GM18858 (cell line): ENCODE measurements around the gene PLAAT3.
"Not testable (repeated sequence)": the region's sequence is repeated elsewhere in the genome, so short reads cannot be mapped to it uniquely, and the experiment has no call there.

Experiments
- ATAC-seq: cut with Tn5 transposase; IDR thresholded peaks from one replicate; pipeline ENCODE4 v1.9.1; 2021; ENCODE audit not compliant: unreplicated experiment

PLAAT3 gene

DNA sequence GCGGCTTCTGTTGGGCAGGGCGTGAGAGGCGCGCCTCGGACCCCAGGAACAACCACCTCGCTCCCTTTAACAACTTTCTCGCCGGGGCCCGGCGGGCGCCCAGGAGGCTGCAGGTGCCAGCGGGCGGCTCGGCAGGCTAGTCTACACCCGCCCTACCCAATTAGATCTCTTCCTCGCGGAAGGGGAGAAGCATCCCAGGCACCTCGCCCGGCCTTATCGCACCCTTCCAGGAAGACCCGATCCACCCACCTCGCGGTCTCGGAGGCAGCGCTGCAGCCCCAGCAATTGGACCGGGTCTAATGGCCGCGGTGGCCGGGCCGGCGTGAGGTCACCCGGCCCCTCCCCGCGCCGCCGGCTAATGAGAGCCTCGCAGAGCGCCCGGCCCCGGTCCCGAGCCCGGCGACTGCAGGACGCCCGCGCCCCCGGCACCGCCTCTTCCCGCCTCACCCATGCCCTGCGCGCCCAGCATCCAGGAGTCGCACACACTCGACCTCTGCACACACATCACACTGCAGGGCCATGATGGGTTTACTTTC is at the start of gene PLAAT3:
Gene PLAAT3 (minus strand): TSS at position 298 of the 536 bp plus-strand sequence. CDS start 419 bp downstream, outside the sequence.
- ATAC-seq, result no peak

DNA sequence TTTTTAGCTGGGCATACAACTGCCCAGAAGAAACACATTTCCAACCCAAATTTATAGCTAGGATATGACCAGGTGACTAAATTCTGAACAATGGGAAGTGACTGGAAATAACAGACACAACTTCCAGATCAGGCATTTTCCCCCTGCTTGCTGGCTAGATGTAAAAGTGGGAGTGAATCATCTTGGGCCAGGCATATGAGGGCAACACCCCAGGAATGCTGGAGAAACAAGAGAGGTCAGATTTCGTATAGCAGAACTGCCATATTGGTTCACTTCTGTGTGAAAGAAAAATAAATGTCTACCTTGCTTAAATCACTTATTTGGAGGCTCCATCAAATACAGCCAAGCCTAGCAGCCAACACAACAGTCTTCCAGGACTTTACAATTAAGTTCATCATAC is 49.6 kb upstream of the PLAAT3 start:
- ATAC-seq, result no peak

DNA sequence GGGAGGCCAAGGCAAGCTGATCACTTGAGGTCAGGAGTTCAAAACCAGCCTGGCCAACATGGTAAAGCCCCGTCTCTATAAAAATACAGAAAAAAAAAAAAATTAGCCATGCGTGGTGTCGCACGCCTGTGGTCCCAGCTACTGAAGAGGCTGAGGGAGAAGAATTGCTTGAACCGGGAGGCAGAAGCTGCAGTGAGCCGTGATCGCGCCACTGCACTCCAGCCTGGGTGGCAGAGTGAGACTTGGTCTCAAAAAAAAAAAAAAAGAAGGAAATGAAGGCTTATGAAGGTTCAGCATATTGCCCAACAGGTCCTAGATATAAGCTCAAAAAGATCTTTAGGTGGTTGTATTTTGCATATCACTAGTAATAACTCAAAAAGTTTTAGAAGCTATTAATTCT is 46.7 kb upstream of the PLAAT3 start:
- no peak for ATAC-seq

DNA sequence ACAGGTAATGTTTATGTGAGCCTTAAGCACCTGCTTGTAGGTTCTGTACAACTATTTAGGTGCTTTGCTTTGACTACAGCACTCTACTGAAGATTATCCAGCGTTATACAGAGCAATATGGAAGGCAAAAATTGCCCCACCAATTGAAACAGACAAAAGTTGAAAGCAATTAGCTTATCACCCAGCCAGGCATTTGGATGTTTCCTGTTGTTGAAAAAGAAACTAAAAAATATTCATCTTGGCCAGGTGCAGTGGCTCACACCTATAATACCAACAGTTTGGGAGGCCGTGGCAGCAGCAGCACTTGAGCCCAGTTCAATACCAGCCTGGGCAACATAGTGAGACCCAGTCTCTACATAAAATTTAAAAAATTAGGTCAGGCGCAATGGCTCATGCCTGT is 38.4 kb upstream of the PLAAT3 start:
- no peak for ATAC-seq

DNA sequence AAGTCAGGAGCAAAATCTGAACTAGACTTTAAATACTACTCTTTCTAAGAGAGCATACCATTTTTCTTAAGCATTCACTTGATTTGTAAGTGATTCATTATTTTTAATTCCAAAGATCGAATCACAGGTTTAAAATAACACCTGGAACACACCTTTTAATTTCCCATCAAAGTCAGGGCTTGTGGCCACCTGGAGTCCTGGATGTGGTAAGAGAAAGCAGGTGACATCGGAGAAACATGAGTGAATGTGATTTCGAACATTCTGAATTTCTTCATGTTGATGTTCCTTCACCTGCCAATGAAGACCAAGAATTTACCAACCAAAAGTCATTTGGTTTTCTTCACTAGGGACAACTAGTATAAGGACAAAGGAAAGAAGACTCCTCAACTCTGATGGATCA is 29.0 kb upstream of the PLAAT3 start:
- no peak for ATAC-seq

DNA sequence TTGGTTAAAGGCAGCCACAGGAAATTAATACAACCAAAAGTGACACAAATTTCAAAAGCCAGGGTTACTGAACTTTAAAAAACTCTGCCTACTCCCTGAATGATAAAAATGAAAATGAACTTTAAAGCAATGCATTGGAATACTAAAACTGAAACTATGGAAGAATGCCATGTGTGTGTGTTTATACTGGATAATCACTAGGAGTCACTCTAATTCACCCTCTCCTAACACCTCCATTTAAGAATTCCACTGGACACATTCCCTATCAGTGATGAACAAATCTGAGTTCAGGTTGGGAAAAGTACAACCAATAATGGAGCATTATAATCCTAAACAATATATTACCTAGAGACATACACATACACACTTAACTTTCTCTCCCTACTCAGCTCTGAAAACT is 27.5 kb upstream of the PLAAT3 start:
- ATAC-seq, result no peak

DNA sequence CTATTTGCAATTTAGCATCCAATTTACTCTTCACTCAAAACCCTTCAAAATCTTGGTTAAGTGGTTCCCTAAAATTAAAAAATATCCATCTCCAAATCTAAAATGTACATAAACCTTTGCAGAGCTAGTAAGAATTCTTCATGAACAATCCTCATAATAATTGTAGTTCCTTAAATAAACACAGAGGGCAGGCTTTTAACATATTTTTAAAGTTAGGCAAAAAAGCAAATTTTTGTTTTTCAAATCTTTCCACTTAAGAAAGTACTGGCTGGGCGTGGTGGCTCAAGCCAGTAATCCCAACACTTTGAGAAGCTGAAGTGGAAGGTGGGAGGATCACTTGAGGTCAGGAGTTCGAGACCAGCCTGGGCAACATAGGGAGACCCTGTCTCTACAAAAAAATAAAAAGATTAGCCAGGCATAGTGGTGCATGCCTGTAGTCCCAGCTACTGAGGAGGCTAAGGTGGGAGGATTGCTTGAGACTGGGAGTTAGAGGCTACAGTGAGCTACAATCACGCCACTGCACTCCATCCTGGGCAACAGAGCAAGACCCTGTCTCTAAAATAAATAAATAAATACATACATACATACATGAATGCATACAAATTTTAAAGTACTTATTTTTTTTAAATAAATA is 25.1 kb upstream of the PLAAT3 start:
- ATAC-seq, result no peak

DNA sequence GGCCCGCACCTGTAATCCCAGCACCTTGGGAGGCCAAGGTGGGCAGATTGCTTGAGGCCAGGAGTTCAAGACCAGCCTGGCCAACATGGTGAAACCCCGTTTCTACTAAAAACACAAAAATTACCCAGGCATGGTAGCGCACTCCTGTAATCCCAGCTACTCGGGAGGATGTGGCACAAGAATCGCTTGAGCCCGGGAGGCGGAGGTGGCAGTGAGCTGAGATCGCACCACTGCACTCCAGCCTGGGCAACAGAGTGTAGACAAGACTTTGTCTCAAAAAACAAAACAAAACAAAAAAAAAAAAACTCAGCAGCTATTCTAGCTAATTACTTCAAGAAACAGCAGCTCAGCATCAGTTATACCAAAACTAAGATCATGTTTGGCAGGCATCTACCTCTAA is 24.2 kb upstream of the PLAAT3 start:
- not testable (repeated sequence) for ATAC-seq

DNA sequence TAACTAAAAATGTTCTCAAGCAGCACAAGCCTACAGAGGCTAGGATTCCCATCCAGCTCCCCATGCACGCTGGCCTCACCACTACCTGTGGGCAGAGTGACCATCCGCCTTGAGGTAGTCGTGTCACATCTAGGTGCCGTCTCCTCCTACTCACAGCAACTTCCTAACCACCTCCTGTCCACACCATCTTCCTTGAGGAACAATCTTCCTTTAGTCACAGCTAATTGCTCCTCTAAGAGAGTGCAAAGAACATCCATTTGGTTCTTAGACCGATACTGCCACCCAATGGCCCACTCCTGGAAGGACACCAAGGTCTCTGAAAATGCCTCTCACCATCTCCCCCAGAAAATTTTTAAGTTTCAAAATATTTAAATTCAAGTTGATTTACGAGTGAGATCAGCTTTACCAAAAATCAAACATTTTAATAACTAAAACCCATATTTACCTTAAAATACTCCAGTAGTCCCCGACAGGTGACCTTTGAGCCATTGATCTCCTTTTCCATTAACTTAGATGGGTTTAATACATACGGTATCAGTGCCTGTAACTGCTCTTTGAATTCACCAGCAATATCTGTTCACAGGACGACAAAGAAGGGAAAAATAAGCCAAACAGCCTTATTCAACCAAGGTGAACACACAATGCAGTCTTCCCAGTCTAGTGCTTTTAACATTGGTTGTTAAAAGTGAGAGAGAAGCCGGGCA is 21.7 kb upstream of the PLAAT3 start:
- no peak for ATAC-seq

DNA sequence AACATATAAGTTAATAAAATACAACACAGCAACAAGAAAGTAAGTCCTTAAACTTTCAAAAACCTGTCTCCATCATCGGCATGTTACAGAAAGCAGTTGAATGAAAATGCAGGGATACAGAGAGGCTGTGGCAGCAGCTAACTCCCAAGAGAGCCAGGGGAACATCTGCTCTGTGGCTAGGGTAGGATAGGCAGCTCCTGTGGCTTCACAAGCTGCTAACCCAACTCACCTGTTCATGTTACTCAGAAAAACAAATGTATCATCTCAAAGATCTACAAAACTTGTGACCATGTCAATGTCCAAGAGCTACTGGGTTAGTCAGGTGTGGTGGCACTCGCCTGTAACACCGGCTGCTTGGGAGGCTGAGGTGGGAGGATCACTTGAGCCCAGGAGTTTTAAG is 15.2 kb upstream of the PLAAT3 start:
- no peak for ATAC-seq

DNA sequence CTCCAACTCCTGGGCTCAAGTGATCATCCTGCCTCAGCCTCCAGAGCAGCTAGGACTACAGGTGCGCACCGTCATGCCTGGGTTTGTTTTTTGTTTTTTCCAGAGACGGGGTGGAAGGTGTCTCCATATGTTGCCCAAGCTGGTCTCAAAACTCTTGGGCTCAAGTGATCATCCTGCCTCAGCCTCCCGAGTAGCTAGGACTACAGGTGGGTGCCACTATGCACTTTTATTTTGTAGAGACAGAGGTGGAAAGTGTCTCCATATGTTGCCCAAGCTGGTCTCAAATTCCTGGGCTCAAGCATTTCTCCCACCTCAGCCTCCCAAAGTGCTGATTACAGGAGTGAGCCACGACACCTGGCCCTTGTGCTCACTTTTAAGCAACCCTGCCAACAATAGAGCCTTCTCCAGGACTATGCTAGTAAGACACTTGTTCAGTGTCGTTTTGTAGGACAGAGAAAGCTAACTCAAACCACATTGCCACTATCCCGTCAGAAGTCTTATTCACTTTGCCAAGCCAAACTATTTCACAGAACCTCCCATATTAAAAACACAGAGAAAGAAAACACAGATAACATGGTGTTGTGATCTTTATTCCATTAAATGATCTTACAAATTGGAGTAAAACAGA is 9.4 kb upstream of the PLAAT3 start:
- ATAC-seq, result no peak

DNA sequence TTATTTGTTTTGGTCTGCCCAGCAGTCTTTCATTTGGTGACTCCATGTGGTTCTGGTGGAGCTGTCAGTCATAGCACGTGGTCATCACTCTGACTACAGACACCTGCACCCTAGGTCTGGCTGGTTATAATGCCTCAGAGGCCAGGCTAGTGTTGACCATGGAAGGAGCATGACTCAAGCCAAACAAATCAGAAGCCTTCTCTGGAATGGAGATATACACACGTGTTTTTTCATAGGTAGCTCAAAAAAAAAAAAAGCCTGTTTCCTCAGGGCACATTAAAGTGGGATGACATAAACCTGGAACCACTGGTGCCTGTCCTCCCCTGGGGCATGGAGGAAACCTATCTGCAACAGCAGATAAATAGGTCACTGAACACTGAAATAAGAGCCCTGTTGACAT is 8.1 kb upstream of the PLAAT3 start:
- ATAC-seq, result no peak

DNA sequence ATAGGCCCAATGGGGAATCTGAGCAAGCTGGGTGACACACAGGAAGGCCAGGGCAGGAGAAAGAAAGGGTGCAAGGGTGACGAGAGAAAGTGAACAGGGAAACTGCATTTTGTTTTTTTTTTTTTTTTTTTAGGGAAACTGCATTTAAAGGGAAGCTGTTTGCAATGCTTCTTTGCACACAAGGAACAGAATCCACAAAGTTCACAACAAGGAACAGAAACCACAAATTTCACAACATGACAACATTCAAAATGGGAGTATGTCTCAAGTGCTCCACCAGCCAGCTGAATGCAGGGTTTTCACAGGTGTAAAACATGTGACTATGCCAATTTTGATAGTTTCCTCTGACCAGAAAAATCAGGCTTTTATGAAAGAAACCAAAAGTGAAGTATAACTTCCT is 6.8 kb upstream of the PLAAT3 start:
- no peak for ATAC-seq

DNA sequence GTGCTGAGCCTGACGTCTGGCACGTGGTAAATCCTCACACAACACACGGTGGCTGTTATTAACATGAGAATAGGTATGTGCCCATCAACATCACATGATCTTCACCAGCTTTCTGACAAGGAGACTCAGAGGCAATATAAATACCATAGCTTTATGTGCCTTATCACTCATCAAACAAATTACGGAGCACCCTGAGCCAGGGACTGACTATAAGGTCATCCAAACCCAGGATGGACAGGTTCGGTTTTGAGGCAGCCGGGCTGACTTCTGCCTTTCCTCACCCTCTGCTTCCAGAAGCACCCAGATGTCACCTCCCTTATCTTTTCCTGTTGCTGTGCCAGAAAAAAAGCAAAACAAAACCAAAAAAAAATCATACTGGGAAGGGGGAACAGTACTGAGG is 5.7 kb upstream of the PLAAT3 start:
- no peak for ATAC-seq

DNA sequence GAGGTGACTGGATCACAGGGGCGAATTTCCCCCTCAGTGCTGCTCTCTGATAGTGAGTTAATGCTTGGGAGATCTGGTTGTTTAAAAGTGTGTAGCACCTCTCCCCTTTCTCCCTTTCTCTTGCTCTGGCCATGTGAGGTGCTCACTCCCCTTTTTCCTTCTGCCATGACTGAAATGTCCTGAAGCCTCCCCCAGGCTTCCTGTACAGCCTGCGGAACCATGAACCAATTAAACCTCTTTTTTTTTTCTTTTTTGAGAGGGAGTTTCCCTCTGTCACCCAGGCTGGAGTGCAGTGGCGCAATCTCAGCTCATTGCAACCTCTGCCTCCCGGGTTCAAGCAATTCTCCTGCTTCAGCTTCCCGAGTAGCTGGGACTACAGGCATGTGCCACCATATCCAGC is 3.5 kb upstream of the PLAAT3 start:
- ATAC-seq, result not testable (repeated sequence)

DNA sequence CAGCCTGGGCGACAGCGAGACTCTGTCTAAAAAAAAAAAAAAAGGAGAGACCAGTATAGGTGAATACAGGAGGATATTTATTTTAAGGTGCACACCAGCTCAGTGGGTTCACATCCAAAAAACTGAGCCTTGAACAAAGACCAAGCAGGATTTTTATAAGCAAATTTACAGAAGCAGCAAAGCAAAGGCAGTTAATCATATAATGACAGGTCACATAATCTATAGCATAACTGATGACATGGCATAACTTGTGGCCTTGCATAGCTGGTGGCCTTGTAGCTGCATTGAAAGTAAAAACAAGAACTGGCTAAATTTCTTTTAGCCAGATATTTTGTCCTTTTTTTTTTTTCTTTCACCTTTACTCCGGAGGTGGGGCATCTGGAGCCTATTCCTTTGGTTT is 2.7 kb upstream of the PLAAT3 start:
- ATAC-seq, result no peak

DNA sequence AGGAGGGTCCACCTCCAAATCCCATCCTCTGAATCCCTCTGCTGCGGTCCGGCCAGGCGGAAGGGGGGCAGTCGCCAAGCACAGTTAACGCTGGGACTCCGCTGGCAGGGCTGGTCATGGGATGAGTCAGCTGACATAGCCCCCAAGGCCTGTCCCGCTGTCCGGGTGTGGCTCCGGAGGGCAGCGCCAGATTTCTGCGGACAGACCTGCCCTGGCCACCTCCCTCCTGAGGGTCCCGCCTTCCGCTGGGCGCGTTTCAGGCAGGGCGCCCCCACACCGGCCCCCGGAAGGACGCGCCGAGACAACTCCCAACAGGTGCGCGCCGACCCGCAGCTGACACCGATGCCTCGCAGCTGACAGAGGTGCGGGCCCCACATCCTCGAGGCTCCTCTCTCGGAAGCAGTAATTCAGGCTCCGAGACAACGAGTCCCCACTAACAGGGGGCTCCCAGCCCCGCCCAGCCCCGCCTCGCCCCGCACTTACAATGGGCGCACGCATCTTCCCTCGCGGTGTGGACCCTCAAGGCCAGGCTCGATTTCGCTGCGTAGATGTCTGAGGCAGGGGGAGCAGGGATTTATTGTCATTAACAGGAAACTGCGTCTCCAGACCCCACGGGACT is 607 bp downstream of the PLAAT3 start:
- no peak for ATAC-seq

DNA sequence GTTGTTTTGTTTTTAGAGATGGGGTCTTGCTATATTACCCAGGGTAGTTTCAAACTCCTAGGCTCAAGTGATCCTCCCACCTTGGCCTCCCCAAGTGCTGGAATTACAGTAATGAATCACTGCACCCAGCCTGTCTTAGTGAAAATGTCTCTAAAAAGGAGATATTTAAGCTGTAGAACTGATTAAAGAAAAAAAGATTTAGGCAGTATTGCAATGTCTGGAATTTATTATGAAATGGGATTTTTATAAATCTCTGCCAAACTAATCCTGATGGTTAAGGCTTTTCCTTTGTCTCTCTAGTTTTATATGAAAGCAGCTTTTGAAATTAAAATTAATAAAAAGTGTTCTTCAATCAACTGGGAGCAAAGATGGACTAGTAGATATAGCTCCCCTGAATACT is 2.1 kb downstream of the PLAAT3 start:
- ATAC-seq, result no peak

DNA sequence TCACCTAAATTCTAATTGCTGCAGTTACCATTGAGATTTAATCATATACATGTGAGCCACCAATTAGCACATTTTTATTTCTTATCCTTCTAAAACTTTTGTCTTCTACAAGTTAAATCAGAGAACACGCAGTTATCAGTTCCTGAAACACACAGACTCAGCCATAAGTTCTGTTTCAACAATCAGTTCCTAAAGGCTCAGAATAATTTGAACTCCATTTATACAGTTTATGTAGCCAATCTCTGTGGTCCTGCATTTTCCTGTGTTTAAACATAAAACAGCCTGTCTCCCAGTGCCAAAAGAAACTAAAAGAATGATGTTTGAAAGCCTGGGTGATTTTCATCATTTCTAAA is 2.9 kb downstream of the PLAAT3 start:
- ATAC-seq, result no peak

DNA sequence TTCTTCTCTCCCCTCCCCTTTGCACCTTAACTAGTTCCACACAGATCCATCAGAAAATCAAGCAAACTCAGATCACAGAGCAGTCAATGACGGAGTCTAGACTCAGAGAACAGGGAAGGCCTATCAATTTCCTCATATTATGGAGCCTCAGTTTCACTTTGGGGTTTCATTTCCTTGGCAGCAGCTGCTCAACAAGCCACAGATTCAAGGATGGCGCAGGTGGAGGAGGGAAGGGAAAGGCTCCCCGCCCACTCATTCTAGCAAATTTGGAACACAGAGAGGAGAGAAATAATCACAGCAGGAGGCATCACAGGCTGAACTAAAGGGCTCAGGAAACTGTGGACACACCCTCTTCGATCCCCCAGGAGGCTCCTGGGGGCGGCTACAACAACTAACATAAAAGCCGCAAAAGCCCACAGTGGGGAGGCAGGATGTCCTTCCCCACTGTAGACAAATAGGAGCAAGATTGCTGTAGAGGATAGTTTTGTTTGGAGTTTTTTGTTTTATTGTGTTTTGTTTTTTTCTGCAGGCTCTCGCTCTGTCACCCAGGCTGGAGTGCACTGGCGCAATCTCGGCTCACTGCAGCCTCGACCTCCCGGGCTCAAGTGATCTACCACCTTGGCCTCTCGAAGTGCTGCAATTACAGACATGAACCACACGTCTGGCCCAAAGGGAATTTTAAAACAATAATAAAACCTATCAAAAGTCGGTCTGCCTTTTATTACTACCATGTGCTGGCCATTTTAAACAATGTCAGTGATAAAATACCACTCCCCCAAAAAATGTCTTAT is 3.4 kb downstream of the PLAAT3 start:
- ATAC-seq, result no peak

DNA sequence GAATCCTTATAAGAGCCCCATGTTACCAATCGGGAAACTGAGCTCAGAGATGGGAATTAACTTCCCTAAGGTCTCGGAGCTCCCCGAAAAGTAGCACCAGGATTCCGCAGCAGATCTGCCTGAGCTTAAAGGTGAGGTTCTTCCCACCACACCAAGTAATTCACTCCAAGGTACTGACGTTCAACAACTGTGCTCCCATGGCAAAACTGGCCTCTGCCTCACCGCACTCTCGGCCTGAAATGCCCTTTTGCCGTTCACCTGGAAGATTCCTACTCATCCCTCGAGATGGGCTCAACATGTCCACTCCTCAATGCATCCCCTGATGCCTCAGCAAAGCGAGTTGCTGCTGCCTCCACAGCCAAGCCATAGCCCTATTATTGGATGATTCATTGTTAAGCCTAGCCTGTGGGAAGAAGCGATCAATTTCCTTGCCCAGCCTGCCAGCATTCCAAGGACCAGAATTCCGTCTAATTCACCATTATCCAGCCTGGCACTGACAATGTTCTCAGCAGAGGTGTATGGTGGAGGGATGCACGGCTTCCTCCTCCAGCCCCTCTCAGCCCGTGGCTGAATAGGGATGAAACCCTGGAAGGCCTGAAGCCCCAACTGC is 4.2 kb downstream of the PLAAT3 start:
- ATAC-seq, result no peak
